Fibroblast of skin of right quadriceps (primary cell): ENCODE data around the gene DALRD3.
A peak's percentile ranks its signal among the peaks of the same experiment; 100 is the strongest.

ENCODE experiments used
- DNase-seq: peaks from one replicate; pipeline ENCODE4 v3.0.0-alpha.2; 2013

Gene DALRD3

GRCh38 chr3:48974076-48974864 is 44.1 kb downstream of the DALRD3 start:
- no peak for DNase-seq

DNA sequence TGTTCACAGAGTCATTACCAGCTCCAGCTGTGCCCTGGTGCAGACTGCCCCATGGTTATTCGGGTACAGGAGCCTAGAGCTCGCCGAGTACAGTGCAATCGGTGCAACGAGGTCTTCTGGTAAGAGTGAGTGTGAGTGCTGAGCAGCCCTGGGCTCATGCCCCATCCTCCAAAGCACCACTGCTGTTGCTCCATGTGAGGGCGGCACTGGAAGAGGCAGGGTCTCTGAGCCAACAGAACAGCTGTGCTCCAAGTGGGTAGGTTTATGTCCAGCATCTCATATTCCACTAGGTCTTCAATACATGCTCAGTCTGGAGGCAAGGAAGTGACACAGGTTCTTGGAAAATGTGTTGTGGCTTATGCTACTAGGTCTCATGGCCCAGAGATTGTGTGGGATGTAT is 47.8 kb downstream of the DALRD3 start:
- DNase-seq: no peak

DNA sequence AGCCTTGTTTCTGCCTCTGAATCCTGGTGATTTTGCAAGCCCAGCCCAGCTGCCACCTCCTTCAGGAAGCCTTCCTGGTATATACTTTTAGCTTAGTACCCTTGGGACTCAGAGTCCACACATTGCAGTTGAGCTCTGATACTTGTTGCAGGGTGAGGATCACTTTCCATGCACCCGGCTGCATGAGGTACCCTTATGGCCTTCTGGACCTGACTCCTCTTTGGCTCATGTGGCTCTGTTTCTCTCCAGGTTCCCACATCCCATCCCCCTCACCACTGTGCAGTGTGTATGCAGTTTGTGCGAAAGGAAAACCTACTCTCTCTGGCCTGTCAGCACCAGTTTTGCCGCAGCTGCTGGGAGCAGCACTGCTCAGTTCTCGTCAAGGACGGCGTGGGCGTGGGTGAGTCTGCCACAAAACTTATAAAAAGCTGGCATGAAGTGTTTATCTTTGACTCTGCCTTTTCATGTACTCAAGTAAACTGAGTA is 51.5 kb downstream of the DALRD3 start:
- no peak for DNase-seq

DNA sequence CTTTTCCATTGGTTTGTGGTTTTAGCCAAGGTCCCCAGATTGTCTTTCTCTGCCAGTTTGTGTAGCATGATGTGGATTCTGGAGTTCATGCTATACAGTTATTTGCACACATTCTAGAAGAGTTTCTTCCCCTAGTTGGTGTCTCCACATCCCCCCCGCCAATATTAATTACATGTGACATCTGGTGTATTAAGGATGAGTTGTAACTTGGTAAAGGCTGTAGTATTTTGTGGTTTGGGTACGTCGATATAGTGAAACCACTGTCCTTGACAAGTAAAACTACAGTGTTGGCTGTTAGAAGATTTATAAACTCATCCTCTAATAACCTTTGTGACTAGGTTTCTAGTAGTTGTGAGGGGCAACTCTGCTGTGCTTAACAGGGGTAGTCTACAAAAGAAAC is 52.0 kb downstream of the DALRD3 start:
- peak; percentile 39 for DNase-seq
